ENCODE results near the gene TUBB4B.

Gene TUBB4B

DNA sequence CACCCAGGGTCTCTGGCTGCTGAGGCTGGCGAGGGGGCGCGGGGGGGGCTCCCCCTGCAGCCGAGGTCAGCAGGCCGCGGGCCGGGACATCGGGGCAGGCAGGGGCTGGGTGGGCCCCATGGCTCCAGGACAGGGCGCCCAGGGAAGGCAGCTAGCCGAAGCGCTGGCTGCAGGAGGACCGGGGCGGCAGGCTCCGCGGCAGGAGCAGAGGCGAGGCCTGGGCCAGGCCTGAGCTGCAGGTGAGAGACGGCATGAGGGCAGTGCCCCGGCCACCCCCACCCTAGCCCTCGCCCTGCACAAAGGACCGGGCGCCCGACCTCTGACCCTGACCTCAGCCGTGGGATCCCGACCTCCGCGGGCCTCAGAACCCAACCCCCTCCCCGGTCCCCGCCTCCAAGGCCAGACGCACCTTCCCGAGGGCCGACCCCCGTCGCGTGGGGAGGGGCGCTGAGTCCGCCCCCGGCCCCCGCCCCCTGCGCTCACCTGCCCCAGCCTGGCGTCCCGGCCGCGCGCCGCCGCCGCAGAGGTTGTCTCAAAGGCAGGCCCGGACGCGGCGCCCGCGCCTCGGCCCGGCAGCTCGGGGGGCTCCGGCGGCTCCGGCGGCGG, 19.5 kb upstream of the TUBB4B start:
- in situ Hi-C loops (cut with HindIII; ENCODE audit: low sequenced_read_pairs), result no loop called here
- peak overlapping the region; percentile 24 for H3K4me3 ChIP-seq (ENCODE audit: low read depth, low read length)
- TF ChIP-seq, protein P1, sequence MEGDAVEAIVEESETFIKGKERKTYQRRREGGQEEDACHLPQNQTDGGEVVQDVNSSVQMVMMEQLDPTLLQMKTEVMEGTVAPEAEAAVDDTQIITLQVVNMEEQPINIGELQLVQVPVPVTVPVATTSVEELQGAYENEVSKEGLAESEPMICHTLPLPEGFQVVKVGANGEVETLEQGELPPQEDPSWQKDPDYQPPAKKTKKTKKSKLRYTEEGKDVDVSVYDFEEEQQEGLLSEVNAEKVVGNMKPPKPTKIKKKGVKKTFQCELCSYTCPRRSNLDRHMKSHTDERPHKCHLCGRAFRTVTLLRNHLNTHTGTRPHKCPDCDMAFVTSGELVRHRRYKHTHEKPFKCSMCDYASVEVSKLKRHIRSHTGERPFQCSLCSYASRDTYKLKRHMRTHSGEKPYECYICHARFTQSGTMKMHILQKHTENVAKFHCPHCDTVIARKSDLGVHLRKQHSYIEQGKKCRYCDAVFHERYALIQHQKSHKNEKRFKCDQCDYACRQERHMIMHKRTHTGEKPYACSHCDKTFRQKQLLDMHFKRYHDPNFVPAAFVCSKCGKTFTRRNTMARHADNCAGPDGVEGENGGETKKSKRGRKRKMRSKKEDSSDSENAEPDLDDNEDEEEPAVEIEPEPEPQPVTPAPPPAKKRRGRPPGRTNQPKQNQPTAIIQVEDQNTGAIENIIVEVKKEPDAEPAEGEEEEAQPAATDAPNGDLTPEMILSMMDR (IDR thresholded peaks at IDR 0.05; ENCODE audit: low read depth, low read length), result no peak
- no peak for DNase-seq (ENCODE audit: low read depth, low spot score)

DNA sequence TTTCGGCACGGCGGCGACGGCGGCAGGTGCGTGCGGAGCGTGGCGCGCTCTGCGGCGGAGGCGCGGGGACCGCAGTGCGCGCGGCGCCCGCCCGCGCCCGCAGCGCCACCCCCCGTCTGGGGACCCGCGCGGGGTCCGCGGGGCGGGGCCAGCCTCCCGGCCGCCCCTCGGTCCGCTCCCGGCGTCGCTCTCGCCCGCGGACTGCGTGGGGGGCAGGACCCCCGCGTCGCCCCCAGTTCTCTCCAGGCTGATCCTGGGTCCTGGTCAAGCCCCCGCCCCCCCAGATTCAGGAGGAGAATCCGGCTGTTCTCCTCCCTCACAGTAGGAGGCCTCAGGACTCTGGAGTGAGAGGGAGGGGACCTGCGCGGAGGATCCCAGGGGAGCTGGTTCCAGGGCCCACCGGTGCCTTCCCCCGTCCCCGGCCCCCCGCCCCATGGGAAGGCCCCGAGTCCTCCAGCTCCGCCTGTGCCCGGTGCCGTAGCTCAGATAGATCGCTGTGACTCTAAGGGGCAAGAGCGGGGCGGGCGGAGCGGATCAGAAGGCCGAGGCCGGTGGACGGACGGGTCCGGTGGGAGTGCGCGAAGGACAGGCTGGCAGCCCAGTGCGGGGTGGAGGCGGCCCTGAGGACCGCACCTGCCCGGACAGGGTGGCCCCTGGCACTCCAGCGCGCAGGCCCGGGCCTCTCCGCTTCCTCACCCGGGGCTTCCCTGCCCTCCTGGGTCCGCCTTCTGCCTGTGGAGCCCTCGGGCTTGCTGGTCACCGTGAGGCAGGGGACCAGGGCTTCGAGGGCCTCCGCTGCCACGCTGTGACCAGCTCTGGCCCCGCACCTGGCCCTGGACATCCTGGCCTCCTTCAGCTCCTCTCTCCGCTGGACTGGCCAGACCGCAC, 18.7 kb upstream of the TUBB4B start, which contains the start of gene RNF208:
RNF208 (minus strand) TSS at position 51 of the 888 bp plus-strand sequence. CDS start 1,028 bp downstream, outside the sequence.
- DNase-seq (ENCODE audit: low read depth, low spot score), result no peak
- TF ChIP-seq, protein P1 (IDR thresholded peaks at IDR 0.05; ENCODE audit: low read depth, low read length), result no peak
- in situ Hi-C loops (cut with HindIII; ENCODE audit: low sequenced_read_pairs), result no loop called here
- H3K4me3 ChIP-seq (ENCODE audit: low read depth, low read length), result peak within 1 kb of the TSS; percentile 64

DNA sequence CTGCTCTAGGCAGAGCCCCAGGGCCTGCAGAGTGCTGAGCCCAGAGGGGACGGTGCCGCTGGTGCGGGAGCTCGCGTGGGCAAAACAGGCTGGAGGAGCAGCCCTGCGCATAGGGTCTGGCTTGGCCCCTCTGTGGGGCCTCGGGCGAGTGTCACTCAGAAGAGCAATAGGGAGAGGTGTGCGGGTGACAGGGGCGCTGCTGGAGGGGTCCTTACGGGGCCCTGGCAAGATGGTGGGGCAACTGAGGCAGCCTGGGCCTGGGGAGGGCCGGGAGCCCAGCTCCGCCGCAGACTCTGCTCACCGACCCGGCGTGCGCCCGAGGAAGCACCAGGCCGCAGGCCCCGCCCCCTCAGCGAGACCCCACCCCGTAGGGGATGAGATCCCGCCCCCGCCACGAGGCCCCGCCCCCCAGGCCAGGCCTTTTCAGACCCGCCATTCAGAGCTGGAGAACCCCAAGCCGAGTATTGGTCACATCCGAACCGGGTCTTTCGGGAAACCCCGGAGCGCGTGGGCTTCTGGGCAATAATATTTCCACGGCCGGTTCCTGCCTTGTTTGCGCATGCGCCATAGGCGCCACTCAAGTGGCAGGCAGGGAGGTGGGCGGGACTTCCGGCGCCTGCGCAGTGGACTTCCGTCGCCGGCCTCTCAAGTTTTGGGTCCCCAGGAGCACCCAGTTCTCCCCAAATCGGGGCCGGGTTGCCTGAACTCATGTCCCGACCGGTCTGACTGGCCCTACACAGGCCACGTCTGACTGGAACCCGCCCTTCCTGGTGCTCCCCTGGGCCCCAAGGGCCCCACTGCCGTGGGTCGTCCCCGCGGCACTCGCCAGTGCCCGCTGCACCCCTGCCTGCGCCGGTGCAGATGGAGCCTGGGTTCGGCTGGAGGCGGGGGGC, 17.8 kb upstream of the TUBB4B start:
- TF ChIP-seq, protein P1 (IDR thresholded peaks at IDR 0.05; ENCODE audit: low read depth, low read length), result no peak
- DNase-seq (ENCODE audit: low read depth, low spot score), result peak; percentile 99
- in situ Hi-C loops (cut with HindIII; ENCODE audit: low sequenced_read_pairs), result no loop called here
- peak overlapping the region; percentile 64 for H3K4me3 ChIP-seq (ENCODE audit: low read depth, low read length)

DNA sequence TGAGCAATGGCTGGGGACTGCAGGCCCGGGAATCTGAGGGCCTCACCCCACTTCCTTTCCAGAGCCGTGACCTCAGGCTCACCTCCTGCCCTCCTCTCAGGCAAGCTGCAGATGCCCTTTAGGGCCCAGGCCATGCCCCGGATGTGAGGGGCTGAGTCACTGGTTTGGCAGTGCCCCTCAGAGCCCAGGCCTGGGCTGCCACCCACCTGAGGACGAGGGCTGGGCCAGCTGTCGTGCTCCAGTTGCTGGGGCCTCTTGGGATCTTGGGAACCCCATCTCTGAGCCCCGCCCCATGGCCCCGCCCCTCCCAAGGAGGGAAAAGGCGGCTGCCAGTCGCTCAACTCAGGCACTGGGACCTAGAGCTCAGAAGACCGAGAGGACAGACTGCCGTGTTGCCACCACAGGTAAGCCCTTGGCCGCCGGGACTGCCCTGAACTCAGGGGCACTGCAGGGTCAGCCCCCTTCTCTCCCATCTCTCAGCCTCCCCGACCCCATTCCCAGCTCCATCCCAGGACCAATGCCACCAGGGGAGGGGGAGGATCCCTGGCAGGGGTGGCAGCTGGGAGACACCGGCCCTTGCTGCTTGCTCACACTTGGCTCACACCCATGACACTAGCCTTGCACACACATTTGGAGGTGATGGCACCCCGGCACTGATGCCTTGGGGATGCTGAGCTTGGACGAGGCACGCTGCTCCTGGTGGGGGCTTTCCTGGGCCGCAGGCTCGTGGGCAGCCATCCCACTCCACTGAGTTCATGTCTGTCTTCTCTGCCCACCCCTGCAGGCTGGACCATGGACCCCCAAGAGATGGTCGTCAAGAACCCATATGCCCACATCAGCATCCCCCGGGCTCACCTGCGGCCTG, 16.0 kb upstream of the TUBB4B start, which contains the start of gene CYSRT1:
CYSRT1 (plus strand) TSS at position 345 of the 865 bp plus-strand sequence; CDS start at position 793, 448 bp downstream.
- peak within 1 kb of the TSS; percentile 64 for H3K4me3 ChIP-seq (ENCODE audit: low read depth, low read length)
- TF ChIP-seq, protein P1 (IDR thresholded peaks at IDR 0.05; ENCODE audit: low read depth, low read length), result no peak
- in situ Hi-C loops (cut with HindIII; ENCODE audit: low sequenced_read_pairs), result no loop called here
- no peak for DNase-seq (ENCODE audit: low read depth, low spot score)

DNA sequence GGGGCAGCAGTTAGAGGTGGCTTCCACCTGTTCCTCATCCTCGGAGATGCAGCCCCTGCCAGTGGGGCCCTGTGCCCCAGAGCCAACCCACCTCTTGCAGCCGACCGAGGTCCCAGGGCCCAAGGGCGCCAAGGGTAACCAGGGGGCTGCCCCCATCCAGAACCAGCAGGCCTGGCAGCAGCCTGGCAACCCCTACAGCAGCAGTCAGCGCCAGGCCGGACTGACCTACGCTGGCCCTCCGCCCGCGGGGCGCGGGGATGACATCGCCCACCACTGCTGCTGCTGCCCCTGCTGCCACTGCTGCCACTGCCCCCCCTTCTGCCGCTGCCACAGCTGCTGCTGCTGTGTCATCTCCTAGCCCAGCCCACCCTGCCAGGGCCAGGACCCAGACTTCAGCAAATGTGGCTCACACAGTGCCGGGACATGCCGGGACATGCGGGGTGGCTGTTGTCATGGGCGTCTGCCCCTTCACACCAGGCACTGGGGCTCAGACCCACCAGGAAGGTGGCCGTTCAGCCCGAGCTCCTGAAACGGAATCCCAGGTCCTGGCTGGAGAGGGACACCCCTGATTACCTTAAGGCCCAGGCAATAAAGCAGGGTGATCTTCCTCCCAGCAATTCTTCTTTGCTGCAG, 15.3 kb upstream of the TUBB4B start:
- H3K4me3 ChIP-seq (ENCODE audit: low read depth, low read length), result no peak overlapping the region
- TF ChIP-seq, protein P1 (IDR thresholded peaks at IDR 0.05; ENCODE audit: low read depth, low read length), result no peak
- no peak for DNase-seq (ENCODE audit: low read depth, low spot score)

More for the DNA sequence above, 15.3 kb upstream of the TUBB4B start:
- in situ Hi-C loops (cut with HindIII; ENCODE audit: low sequenced_read_pairs), result no loop called here

Measured in astrocyte of the spinal cord (primary cell).